ENCODE results near the gene HOXA6. TPM values are rescaled to one million over a fixed set of nuclear protein-coding genes. Genes with fewer than 3 reads are reported as not detected.

The HOXA6 gene
- total RNA-seq, 1 experiment from 2014 or later = not detected

DNA sequence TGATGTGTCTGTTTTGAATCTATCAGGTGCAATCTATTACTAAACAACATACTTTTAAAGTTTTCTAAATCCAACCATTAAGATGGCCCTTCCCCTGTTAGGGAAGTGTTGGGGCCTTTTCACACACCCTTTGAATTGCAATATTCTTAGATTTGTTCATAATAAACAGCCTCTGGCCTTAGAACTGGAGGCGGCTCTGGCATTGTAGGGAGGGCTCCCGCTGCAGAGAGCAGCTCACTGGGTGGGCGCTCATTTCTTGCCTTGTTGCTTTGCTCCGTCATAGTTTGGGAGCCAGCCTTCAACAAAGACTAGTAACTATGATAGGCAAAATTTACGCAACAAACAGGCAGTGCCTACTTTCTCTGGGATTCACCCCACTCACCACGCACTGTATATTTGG lies 30.8 kb upstream of the HOXA6 start:
- TF ChIP-seq, protein P1, sequence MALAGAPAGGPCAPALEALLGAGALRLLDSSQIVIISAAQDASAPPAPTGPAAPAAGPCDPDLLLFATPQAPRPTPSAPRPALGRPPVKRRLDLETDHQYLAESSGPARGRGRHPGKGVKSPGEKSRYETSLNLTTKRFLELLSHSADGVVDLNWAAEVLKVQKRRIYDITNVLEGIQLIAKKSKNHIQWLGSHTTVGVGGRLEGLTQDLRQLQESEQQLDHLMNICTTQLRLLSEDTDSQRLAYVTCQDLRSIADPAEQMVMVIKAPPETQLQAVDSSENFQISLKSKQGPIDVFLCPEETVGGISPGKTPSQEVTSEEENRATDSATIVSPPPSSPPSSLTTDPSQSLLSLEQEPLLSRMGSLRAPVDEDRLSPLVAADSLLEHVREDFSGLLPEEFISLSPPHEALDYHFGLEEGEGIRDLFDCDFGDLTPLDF (CRISPR knock-in tag; IDR thresholded peaks at IDR 0.05) = no peak
- TF ChIP-seq, protein P2, sequence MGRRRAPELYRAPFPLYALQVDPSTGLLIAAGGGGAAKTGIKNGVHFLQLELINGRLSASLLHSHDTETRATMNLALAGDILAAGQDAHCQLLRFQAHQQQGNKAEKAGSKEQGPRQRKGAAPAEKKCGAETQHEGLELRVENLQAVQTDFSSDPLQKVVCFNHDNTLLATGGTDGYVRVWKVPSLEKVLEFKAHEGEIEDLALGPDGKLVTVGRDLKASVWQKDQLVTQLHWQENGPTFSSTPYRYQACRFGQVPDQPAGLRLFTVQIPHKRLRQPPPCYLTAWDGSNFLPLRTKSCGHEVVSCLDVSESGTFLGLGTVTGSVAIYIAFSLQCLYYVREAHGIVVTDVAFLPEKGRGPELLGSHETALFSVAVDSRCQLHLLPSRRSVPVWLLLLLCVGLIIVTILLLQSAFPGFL (CRISPR knock-in tag; IDR thresholded peaks at IDR 0.05; ENCODE audit: borderline replicate concordance) = no peak
- no peak for TF ChIP-seq ZNF416 (CRISPR knock-in tag; IDR thresholded peaks at IDR 0.05)
- no peak for TF ChIP-seq TCF7 (CRISPR knock-in tag; IDR thresholded peaks at IDR 0.05; ENCODE audit: low read depth)
- TF ChIP-seq ELF4 (CRISPR knock-in tag; IDR thresholded peaks at IDR 0.05; ENCODE audit: low read depth) = no peak
- no peak overlapping the region for H3K4me3 Mint-ChIP-seq
- H3K4me1 Mint-ChIP-seq = peaks cover 22% of the 10 kb centered on the region
- CTCF ChIA-PET = interaction anchor here (1.3 to 2.5 kb wide), 9 partner anchors 11 to 409 kb away, joined by 3 to 34 read pairs (median 19); partner anchors contain the start of genes HOXA13 and HOXA9
- ATAC-seq (no peak), DNase-seq (ENCODE audit: low spot score) (no peak)
- no peaks in the 10 kb centered on the region for H3K36me3 Mint-ChIP-seq
- no peaks in the 10 kb centered on the region for H3K9me3 Mint-ChIP-seq
- H3K27me3 Mint-ChIP-seq (ENCODE audit: low read depth) = peaks cover 99% of the 10 kb centered on the region
- POLR2A ChIA-PET = no interaction called here
- H3K27ac Mint-ChIP-seq = no peak overlapping the region

DNA sequence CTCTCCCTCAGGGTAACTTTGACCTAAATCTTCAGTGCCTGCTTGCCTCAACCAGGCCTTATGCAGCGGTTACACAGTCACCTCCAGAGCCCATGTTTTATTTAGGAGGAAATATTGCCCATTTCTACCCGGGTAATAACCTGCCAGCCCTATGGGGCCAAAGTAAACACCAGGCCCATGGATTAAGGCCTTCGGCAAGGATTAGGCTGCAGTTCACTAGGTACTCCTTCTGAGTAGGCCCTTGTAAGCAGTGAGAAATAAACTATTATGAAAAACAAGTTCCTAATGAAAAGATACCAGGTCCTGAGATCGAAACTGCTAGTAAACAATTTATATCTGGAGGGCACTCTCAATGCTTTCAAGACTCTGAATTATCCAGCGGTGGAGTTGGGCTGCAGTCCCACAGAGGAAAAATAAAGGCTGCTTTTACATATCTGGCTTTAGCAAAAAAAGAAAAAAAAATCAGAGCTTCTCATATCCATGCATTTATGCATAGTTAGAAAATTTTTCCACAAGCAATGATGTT lies 30.3 kb upstream of the HOXA6 start:
- TF ChIP-seq FOXK1 (CRISPR knock-in tag; IDR thresholded peaks at IDR 0.05) (no peak), NFATC4 (CRISPR knock-in tag; IDR thresholded peaks at IDR 0.05) (no peak), ZNF138 (CRISPR knock-in tag; conservative IDR thresholded peaks at IDR 0.05) (no peak), ATF1 (CRISPR knock-in tag; IDR thresholded peaks at IDR 0.05) (no peak), JUN (CRISPR knock-in tag; IDR thresholded peaks at IDR 0.05) (no peak), JAZF1 (CRISPR knock-in tag; IDR thresholded peaks at IDR 0.05) (no peak), ZNF671 (CRISPR knock-in tag; IDR thresholded peaks at IDR 0.05) (no peak), ZNF263 (CRISPR knock-in tag; IDR thresholded peaks at IDR 0.05; ENCODE audit: low read depth) (no peak), GTF2I (CRISPR knock-in tag; conservative IDR thresholded peaks at IDR 0.05) (no peak), SP1 (CRISPR knock-in tag; conservative IDR thresholded peaks at IDR 0.05) (no peak), TEAD1 (CRISPR knock-in tag; IDR thresholded peaks at IDR 0.05) (no peak)
- TF ChIP-seq, protein P3, sequence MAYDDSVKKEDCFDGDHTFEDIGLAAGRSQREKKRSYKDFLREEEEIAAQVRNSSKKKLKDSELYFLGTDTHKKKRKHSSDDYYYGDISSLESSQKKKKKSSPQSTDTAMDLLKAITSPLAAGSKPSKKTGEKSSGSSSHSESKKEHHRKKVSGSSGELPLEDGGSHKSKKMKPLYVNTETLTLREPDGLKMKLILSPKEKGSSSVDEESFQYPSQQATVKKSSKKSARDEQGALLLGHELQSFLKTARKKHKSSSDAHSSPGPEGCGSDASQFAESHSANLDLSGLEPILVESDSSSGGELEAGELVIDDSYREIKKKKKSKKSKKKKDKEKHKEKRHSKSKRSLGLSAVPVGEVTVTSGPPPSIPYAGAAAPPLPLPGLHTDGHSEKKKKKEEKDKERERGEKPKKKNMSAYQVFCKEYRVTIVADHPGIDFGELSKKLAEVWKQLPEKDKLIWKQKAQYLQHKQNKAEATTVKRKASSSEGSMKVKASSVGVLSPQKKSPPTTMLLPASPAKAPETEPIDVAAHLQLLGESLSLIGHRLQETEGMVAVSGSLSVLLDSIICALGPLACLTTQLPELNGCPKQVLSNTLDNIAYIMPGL (CRISPR knock-in tag; IDR thresholded peaks at IDR 0.05) = no peak
- TF ChIP-seq, protein P4, sequence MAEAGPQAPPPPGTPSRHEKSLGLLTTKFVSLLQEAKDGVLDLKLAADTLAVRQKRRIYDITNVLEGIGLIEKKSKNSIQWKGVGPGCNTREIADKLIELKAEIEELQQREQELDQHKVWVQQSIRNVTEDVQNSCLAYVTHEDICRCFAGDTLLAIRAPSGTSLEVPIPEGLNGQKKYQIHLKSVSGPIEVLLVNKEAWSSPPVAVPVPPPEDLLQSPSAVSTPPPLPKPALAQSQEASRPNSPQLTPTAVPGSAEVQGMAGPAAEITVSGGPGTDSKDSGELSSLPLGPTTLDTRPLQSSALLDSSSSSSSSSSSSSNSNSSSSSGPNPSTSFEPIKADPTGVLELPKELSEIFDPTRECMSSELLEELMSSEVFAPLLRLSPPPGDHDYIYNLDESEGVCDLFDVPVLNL (CRISPR knock-in tag; IDR thresholded peaks at IDR 0.05; ENCODE audit: borderline replicate concordance, low read depth) = no peak
- TF ChIP-seq, protein P5, sequence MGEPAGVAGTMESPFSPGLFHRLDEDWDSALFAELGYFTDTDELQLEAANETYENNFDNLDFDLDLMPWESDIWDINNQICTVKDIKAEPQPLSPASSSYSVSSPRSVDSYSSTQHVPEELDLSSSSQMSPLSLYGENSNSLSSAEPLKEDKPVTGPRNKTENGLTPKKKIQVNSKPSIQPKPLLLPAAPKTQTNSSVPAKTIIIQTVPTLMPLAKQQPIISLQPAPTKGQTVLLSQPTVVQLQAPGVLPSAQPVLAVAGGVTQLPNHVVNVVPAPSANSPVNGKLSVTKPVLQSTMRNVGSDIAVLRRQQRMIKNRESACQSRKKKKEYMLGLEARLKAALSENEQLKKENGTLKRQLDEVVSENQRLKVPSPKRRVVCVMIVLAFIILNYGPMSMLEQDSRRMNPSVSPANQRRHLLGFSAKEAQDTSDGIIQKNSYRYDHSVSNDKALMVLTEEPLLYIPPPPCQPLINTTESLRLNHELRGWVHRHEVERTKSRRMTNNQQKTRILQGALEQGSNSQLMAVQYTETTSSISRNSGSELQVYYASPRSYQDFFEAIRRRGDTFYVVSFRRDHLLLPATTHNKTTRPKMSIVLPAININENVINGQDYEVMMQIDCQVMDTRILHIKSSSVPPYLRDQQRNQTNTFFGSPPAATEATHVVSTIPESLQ (CRISPR knock-in tag; IDR thresholded peaks at IDR 0.05) = no peak
- TF ChIP-seq, protein P6, sequence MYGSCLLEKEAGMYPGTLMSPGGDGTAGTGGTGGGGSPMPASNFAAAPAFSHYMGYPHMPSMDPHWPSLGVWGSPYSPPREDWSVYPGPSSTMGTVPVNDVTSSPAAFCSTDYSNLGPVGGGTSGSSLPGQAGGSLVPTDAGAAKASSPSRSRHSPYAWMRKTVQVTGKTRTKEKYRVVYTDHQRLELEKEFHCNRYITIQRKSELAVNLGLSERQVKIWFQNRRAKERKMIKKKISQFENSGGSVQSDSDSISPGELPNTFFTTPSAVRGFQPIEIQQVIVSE (CRISPR knock-in tag; IDR thresholded peaks at IDR 0.05; ENCODE audit: borderline replicate concordance) = no peak
- TF ChIP-seq, protein P7, sequence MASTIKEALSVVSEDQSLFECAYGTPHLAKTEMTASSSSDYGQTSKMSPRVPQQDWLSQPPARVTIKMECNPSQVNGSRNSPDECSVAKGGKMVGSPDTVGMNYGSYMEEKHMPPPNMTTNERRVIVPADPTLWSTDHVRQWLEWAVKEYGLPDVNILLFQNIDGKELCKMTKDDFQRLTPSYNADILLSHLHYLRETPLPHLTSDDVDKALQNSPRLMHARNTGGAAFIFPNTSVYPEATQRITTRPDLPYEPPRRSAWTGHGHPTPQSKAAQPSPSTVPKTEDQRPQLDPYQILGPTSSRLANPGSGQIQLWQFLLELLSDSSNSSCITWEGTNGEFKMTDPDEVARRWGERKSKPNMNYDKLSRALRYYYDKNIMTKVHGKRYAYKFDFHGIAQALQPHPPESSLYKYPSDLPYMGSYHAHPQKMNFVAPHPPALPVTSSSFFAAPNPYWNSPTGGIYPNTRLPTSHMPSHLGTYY (CRISPR knock-in tag; IDR thresholded peaks at IDR 0.05) = no peak
- Mint-ChIP-seq H3K27ac (no peak overlapping the region), H3K36me3 (no peaks in the 10 kb centered on the region), H3K9me3 (no peaks in the 10 kb centered on the region), H3K4me3 (no peak overlapping the region), H3K27me3 (ENCODE audit: low read depth) (peaks cover 99% of the 10 kb centered on the region), H3K4me1 (peaks cover 19% of the 10 kb centered on the region)
- POLR2A ChIA-PET = interaction anchor here (0.6 kb wide), 1 partner anchor 23 kb away, joined by 3 read pairs; no protein-coding TSS in a partner anchor
- ATAC-seq (no peak), DNase-seq (ENCODE audit: low spot score) (no peak)
- CTCF ChIA-PET = interaction anchor here (1.0 to 2.5 kb wide), 3 partner anchors 12 to 18 kb away, joined by 6 to 32 read pairs (median 9); partner anchors contain the start of gene HOXA9
